Transverse colon (tissue), 4 donors: Measurements from ENCODE around the gene LRRTM3.

ENCODE experiments used
- CTCF ChIP-seq, 5 experiments: fragments of 200-600 bp in 3 of 5; fragments of 450-650 bp in 2 of 5; sonication (generic) in 3 of 5; IDR thresholded peaks; 1 replicate in 2 of 5; 2 replicates in 3 of 5; pipeline ENCODE4 v1.5.1; 2016 to 2017; ENCODE audit warnings: antibody characterized with exemption in 5 of 5, inconsistent platforms in 3 of 5, mild to moderate bottlenecking in 2 of 5, moderate library complexity in 1 of 5
- EP300 ChIP-seq: sonication (generic); formaldehyde crosslinking; IDR thresholded peaks from one replicate; pipeline ENCODE4 v1.6.1; 2017; ENCODE audit warnings: antibody characterized with exemption, low read depth
- POLR2A ChIP-seq: fragments of 450-650 bp; IDR thresholded peaks from one replicate; pipeline ENCODE4 v1.6.1; 2016; ENCODE audit warnings: antibody characterized with exemption, mild to moderate bottlenecking, moderate library complexity
- POLR2AphosphoS5 ChIP-seq, 3 donors: sonication (generic); formaldehyde crosslinking; IDR thresholded peaks; one replicate each; pipeline ENCODE4 v1.6.1; 2016; ENCODE audit warnings: antibody characterized with exemption in 3 of 3

- TF ChIP-seq CTCF (IDR thresholded peaks at IDR 0.05) (no peak), POLR2AphosphoS5 (IDR thresholded peaks at IDR 0.05) (no peak), POLR2A (no peak), EP300 (no peak)
Observed at GRCh38 chr10:67017218-67017617, 91.4 kb downstream of the LRRTM3 start.
